Measurements from ENCODE around the gene FBXW4.

Gene FBXW4

GRCh38 chr10:101666083-101666482 is 28.9 kb downstream of the FBXW4 start:
- no peak overlapping the region for H3K4me3 ChIP-seq (ENCODE audit: low read depth, low read length)
- DNase-seq (ENCODE audit: low read depth), result no peak
- TF ChIP-seq CTCF (conservative IDR thresholded peaks at IDR 0.05; ENCODE audit: low read depth, low read length), result no peak

- DNase-seq (ENCODE audit: low read depth), result no peak
- no peak overlapping the region for H3K4me3 ChIP-seq (ENCODE audit: low read depth, low read length)
- TF ChIP-seq CTCF (conservative IDR thresholded peaks at IDR 0.05; ENCODE audit: low read depth, low read length), result no peak
These were observed 31.9 kb downstream of the FBXW4 start for GRCh38 chr10:101663097-101663496.

GRCh38 chr10:101660256-101660655 is 34.7 kb downstream of the FBXW4 start:
- DNase-seq (ENCODE audit: low read depth), result no peak
- H3K4me3 ChIP-seq (ENCODE audit: low read depth, low read length), result no peak overlapping the region
- no peak for TF ChIP-seq CTCF (conservative IDR thresholded peaks at IDR 0.05; ENCODE audit: low read depth, low read length)

GRCh38 chr10:101658975-101659374 is 36.0 kb downstream of the FBXW4 start:
- no peak overlapping the region for H3K4me3 ChIP-seq (ENCODE audit: low read depth, low read length)
- no peak for TF ChIP-seq CTCF (conservative IDR thresholded peaks at IDR 0.05; ENCODE audit: low read depth, low read length)
- DNase-seq (ENCODE audit: low read depth), result no peak

- no peak for DNase-seq (ENCODE audit: low read depth)
- no peak overlapping the region for H3K4me3 ChIP-seq (ENCODE audit: low read depth, low read length)
- no peak for TF ChIP-seq CTCF (conservative IDR thresholded peaks at IDR 0.05; ENCODE audit: low read depth, low read length)
These were observed 38.1 kb downstream of the FBXW4 start for GRCh38 chr10:101656890-101657289.

- H3K4me3 ChIP-seq (ENCODE audit: low read depth, low read length), result no peak overlapping the region
- DNase-seq (ENCODE audit: low read depth), result no peak
- no peak for TF ChIP-seq CTCF (conservative IDR thresholded peaks at IDR 0.05; ENCODE audit: low read depth, low read length)
These were observed 39.4 kb downstream of the FBXW4 start for GRCh38 chr10:101655570-101655969.

- no peak for DNase-seq (ENCODE audit: low read depth)
- no peak overlapping the region for H3K4me3 ChIP-seq (ENCODE audit: low read depth, low read length)
- no peak for TF ChIP-seq CTCF (conservative IDR thresholded peaks at IDR 0.05; ENCODE audit: low read depth, low read length)
These were observed 41.4 kb downstream of the FBXW4 start for GRCh38 chr10:101653536-101653935.
